HG02642 (cell line): ENCODE results near the gene AHDC1.

Experiments used
- ATAC-seq: cut with Tn5 transposase; IDR thresholded peaks from one replicate; pipeline ENCODE4 v1.9.1; 2021; ENCODE audit warnings: mild to moderate bottlenecking; ENCODE audit not compliant: unreplicated experiment, poor library complexity

The AHDC1 gene

DNA sequence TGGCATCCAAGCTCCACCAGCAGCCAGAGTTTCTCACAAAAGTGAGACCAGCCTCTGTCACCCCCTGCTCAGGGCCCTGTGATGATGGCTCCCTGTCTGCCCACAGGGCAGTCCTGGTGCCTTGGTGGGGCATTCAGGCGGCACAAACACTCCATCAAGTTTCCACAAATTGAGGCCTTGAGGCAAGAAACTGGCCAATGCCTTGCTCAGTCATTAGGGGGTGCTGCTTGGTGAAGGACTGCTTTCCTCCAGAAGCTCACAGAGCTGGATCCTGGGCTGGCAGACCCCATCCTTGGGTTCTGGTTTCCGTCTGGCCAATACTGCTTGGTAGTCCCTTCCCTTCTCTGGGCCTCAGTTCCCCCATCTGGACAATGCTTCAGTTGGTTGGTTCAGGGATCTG lies 12.5 kb upstream of the AHDC1 start:
- no peak for ATAC-seq

DNA sequence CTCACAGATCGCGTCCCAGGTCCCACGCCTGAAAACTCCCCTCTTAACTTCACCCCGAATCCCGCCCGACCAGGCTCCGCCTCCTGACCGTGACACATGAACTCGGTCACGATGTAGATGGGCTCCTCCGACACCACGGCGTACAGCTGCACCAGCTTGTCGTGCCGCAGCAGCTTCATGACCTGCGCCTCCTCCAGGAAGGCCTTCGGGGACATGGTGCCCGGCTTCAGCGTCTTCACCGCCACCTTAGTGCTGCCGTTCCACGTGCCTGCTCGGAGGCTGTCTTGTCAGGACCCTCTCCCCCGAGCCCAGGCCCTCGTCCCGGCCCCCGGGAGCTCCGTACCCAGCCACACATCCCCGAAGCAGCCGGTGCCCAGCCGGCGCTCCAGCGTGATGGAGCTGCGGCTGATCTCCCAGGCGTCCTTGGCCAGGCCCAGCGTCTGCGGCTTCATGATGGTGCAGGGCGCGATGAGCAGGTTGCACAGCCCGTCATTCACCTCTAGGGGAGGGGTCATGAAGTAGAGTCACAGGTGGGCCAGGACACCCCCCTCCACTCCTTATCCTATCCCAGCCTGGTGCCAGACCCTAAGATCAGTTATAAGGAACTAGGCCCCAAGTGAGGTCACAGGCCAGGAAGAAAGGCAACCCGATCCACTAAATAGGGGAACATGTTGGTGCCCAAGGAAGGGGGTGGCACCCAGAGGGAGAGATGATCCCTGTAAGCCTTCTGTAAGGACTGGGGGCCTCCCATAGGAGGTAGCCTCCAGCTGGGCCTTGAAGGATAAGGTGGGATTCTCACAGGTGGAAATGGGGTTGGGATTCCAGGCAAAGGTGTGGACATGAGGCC lies 11.6 kb upstream of the AHDC1 start:
- ATAC-seq, result no peak

DNA sequence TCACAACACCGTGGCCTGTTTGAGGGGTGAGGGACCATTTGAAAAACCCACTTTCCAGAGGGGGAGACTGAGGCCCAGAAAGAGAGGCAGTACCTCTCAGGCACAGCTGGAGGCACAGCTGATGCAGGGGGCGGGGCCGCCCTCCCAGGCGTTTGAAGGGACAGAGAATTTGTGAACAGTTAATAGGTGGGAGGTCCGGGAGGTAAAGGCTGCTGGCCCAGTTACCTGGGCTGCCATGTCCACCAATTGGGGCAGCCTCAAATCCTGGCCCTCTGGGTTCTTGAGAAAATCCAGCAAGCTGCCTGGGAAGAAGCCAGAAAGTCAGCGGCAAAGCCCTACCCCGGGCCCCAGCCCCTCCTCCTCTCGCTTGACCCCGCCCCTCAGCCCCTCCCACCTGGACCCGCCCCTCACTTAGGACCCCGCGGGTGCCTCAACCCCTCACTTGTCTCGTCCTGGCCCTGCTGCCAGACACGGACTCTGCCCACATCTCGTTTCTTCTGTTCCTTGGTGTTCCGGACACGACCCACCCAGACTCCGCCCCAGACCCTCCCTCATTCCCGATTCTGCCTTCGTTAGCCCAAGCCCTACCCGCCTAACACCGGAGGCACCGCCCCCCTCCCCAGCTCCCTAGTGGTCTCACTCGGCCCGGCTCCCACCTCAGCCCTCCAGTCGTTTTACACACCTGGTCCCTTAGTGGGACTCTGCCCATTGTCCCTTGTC lies 10.8 kb upstream of the AHDC1 start:
- no peak for ATAC-seq

DNA sequence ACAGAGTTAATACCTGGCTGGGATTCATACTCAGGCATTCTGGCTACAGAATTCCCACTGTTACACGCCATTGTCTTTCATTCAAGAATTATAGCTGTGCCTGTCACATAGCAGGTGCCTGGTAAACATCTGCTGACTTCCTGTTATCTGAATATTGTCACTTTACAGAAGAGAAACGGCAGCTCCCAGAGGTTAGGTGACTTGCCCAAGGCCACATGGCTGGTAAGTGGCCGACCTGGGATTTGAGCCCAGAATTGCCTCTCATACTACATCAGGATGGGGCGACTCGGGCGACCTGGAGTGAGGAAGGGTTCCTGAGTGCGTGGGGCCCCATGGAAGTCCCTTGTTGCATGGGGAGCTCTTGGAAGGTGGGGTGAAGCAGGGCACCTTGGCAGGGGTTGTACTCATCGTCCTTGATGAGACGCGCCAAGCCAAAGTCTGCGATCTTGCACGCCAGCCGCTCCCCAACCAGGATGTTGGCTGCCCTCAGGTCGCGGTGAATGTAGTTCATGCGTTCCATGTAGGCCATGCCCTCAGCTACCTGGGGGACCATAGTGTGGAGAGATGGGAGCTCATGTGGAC lies 10.2 kb upstream of the AHDC1 start:
- ATAC-seq, result no peak

DNA sequence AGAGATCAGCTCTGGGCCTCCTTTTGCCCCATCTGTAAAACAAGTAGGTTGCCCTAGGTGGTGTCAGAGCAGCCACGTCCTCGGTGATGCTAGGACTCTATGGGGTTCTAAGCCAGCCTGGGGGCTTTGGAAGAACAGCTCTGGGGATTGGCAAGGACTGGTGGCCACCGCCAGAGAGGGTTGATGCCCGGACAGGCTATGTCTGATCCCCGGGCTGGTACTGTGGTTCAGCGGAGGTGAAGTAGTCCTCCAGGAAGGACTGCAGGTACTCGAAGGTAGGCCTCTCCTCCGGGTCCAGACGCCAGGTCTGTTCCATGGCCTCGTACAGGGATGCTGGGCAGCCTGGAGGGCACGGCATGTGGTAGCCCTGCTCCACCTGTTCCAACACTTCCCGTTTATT lies 8.8 kb upstream of the AHDC1 start:
- no peak for ATAC-seq

DNA sequence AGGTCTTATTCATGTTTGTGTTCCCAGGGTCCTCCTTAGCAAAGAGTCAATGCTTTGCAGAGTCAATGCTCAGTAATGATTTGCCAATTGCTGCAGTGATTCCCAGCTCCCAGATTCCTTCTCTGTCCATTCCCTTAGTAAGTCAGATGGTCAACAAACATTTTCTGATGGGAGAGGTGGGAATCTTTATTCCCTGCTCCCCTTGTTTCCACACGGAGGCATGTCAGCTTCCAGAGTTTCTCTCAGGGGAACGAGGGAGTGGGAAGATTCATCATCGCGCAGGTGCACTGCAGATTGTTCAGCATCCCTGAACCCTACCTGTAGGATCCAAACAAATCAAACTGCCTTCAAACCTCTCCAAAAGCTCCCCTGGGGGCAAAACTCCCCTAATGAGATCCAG lies 7.5 kb upstream of the AHDC1 start:
- no peak for ATAC-seq

DNA sequence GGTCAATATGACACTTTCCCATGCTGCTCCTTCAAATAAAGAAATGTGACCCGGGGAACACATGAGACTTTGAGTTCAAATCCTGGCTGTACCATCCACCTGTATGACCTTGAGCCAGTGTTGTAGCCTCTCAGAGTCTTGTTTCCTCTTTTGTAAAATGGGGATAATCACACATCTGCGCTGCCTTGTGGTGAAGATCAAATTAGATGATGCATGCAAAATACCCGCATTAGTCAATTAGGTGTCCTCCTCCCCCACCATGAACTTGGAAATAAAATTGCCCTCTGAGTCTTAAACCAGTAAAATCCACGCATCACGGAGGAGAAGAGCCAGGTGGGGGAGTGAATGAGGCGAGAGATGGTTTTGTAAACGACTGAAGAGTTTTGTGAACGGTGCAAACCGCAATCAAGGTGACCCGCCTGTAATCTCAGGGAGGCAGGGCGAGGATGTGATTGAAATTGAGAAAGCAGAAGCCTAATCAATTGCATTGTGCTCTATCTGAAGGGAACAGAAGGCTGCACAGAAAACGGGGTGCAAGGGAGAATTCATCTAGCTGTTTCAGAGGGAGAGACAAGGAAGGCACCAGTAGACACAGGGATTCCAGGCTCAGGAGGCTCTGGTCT lies 5.8 kb upstream of the AHDC1 start:
- no peak for ATAC-seq

DNA sequence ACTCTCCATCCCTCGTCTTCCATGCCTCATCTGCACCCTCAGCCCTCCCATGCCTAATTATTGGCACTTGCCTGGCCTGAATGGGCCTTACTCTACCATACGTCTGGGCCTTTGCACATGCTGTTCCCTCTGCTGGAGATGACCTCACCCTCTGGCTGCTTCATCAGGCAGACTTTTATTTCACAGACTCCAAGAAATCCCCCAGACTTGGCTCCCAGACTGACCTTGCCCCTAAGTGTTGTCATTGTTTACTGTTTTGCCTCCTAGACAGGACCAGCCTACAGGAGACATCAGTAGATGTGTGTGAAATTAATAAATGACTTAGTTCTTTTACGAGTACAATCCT lies 5.2 kb upstream of the AHDC1 start:
- no peak for ATAC-seq

DNA sequence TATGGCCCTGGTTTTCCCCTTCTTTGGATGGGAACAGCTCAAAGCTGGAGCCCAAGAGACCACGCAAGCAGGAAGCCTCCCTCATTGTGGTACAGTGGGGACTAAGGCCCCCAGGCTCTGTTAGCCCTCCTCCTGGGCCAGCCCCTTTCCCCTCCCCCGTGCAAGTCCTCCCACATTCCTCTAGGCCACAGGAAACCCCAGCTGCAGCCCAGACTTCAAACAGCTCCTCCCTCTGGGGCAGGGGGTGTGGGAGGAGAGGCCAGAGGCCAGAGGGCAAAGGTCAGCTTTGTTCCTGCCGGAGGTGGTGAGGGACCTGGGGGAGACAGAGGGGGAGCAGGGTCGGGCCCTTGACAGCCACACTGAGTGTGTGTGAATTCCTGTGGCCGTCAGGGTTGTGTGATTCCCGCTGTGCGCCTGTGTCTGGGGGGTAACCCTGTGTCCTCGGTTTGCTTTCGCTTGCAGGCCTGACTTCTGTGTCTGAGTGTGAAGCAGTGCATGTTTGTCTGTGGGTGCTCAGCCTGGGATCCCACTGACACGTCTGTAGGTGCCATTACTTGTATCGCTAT lies 3.4 kb upstream of the AHDC1 start:
- no peak for ATAC-seq

DNA sequence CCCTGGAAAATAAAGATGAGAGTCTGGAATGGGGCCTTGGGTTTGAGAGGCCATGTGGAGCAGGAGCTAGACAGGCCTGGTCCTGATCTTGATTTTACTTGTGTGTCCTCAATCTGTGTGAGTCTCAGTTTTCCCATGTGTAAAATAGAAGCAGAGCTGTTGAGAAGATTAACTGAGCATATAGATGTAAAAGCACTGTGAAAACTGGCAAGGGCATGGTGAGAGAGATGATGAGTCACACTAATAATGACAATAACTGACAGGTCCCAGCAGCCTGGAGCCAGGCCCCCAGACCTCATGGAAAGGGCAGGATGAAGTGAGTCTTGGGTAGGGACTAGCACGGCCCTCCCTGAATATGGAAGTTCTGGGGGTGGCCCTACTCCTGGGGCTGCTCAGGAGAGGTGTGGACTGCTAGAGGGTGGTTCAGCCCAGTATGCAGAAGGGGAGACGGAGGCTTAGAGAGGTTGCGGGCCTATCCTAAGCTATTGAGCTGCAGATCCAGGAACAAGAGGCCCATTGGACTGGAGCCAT lies 2.8 kb upstream of the AHDC1 start:
- no peak for ATAC-seq

DNA sequence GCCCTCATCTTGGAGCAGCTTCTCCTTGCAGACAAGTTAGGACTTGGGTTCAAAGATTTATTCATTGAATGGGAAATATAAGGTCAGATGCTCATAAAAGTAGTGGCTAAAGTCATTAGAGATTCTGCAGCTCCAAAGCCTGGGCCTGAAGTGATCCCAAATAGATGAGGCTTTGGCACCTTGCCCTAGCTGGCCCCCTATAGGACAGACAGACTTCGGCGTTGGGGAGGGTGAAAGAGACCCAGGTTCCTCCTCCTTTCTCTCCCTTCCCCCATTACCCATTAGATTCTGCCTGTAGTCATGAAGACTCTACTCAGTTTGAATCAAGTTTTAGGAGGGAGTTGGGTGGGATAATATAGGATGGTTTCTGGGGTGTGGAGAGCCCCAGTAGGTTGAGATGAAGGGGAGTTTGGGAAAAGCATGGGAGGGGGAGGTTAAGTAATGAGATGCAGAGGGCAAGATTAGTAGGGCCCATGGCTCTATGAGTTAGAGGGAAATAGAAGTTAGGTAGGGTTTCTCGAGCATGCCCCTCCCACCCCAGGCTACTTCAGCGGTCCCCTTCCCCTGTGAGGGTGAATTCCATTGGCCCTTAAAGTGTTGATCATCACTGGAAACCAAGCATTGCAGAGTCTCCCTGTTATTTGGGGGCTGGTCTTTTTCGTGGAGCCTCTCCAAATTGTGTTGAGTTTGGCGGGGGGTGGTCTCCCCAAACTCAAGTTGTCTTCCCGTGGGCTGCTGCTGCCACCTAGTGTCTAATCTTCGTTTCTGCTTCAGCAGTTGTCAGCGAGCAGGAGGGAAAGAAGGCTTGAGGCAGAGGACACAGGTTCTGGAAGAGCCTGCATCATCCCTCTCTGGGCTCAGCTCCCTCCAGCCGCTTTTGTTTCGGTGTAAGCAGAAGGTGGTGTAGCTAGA lies 2.1 kb upstream of the AHDC1 start:
- ATAC-seq, result no peak

DNA sequence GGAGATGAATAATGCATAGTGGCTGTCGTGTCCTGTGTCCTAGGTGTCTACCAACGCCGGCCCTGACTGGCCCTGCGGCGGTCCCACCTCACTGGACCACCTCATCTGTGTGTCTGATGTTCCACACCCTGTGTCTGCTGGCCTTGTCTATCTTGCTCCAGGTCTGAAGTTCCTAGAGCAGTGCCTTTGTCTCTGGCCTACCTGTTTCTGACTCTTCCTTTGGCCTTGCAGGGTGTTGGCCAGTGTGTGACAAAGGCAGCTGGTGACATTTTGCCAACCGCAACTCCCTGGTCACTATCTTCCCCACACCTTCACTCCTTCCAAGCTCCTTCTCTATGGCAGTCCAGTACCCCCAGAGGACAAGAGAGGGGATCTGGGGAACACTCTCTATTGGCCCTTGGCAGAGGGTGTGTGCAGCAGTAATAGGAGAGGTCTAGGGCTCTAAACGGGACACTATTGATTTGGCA lies 1.4 kb upstream of the AHDC1 start:
- ATAC-seq, result no peak

DNA sequence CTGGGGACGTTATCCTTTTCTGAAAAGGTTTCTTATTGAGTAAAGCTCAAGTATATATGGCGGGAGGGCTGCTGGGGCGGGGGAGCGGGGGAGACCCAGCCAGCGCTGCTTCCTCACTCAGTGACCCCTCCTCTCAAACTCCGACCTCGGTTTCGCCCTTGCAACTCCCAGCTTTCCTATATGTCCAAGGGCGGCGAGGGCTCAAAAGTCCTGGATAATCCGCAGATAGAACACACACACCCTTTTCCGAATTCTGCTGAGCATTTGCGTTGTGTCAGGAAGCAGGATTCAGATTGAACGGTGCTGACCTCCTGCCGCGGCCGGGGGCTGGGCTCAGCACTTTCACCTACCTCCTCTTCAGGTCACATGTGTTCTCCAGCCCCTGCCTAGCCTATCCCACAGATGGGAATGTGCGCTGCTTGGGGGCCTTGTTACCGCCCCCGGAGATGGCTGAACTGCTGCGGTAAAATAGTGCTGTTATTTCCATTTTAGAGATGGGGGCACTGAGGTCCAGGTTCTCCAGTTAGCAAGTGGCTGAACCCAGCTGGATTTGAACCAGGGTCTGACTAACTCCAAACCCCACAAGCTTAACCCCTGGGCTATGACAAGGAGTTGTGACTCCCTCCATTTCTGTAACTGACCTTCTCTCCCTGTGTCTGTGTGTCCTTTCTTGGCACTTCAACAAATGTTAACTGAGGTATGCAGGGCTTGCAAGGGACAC lies 795 bp upstream of the AHDC1 start:
- no peak for ATAC-seq

DNA sequence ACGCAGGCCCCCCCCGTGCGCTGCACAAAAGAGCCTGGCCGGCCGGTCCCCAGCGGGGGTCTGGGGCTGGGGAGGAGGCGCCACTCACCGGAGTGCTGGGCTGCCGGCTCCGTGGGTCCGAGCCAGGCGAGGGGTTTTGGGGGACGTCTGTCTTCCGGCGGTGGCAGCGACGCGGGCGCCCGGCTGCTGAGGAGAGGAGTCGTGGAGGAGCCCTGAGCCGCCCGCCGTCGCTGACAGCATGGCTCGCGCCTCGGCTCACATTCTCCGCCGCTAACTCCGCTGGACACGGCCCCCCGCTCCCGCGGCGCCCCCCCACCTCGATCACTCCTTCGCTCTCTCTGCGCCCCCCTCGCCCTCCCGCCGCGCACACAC lies 649 bp downstream of the AHDC1 start:
- no peak for ATAC-seq

DNA sequence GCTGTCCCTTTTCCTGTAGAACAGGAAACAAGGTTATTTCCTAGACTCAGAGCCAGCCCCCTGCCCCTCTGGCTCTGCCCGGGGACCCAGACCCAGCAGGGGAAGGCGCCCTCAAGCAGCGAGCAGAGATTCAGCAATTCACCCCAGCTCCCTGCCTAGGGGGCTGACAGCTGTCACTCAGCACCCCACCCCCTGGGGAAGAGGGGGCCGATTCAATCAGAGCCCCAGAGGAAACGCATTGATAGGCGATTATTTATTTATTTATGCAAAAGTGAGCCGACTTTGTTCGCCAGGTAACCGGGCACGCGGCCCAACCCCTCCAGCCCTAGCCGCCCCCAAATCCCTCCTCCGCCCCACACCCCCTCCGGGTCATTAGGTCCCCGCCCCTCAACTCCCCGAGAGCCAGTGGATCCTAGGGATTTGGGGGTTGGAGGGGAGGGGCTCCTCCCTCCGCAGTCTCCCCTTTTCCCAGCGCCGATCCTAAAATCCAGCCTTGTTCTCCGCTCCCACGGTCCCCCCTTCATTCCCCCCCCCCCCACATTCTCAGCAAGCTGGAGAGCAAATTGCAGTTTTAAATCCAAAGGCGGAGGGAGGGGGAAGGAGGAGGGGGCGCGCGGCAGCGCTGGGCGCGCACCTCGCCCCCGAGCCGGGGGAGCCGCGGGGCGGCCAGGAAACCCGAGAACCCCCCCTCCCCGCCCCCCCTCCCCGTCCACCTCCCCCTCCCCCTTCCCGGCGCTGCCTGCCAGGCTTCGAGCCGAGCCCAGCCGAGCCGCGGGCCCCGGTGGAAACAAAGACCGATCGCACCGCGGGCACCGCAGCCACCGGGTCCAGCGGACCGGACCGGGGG lies 1.3 kb downstream of the AHDC1 start:
- no peak for ATAC-seq

DNA sequence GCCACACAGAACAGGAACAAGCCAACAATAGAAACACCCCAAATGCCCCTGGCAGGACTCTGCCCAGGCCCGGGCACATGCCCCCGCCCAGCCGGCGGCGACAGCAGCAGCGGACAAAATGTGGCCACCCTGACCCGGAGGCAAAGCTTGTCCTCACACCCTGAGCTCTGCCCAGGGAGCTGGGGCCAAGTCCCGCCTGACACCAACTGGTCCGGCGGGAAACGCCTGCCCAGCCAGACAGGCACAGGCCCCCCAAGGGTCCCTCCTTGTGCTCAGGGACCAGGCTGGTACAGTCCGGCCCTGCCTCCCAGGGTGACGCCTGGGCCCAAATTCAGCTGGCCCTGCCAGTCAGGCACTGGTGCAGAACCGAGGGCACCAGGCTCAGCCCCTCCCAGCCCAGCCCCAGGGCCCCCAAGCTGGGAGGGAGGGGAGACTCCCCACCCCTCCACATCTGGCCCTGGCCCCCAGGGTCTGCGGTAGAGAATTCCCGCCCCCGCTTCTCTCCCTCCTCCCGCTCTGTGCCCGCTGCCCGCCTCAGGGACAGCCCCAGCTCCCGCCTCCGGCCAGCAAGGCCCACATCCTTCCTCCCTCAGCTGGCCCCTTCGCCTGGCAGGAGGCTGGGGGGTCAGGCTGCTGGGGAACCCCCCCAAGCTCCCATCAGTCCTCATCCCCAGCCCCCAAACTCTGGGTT lies 2.0 kb downstream of the AHDC1 start:
- no peak for ATAC-seq

DNA sequence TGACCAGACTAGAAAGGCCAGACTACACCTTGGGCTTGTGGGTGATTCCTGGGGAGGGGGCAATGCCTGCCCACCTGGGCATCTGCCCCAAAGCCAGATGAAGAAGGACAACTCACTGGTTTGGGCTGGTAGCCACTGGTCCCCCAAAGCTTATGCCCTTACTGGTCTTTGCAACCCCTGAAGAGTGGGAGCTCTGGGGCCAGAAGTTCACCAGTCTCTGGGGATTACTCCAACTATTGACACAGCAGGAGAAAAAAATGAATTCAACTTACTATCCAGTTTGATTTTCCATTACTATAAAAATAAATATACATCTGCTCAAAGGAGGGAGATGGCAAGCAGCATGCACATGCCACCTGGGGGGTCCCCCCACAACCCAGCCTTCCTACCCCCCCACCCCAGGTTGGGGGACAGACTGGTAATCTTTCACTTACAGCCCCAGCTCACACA lies 2.6 kb downstream of the AHDC1 start:
- no peak for ATAC-seq
